HG03457 (cell line): Measurements from ENCODE around the gene IL17C.

Source experiments
- ATAC-seq: cut with Tn5 transposase; IDR thresholded peaks from one replicate; pipeline ENCODE4 v1.9.1; 2021; ENCODE audit warnings: moderate number of reproducible peaks; ENCODE audit not compliant: unreplicated experiment

Gene IL17C

GRCh38 chr16:88643644-88643932 lies 5.2 kb downstream of the IL17C start:
- ATAC-seq: no peak

- ATAC-seq: no peak
These were observed 7.1 kb downstream of the IL17C start for GRCh38 chr16:88645455-88645854.

DNA sequence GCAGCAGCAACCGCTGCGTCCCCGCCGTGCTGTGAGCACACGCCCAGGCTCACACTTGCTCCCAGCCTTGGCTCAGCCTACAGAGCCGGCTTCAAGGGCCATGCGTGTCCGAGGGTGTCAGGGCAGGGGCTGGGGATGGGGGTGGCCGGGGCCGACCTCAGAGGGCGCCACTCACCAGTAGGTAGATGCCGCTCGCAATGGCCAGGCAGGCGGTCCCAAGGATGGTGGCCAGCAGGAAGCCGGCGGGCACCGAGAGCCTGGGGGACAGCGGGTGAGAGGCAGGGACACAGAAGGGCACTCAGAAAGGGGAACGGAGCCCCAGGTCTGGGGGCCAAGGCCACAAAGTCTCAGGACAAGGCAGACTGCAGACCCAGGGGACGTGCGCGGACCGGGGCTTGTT lies 7.6 kb downstream of the IL17C start:
- ATAC-seq: no peak

GRCh38 chr16:88646345-88647034 lies 8.1 kb downstream of the IL17C start:
- ATAC-seq: no peak

DNA sequence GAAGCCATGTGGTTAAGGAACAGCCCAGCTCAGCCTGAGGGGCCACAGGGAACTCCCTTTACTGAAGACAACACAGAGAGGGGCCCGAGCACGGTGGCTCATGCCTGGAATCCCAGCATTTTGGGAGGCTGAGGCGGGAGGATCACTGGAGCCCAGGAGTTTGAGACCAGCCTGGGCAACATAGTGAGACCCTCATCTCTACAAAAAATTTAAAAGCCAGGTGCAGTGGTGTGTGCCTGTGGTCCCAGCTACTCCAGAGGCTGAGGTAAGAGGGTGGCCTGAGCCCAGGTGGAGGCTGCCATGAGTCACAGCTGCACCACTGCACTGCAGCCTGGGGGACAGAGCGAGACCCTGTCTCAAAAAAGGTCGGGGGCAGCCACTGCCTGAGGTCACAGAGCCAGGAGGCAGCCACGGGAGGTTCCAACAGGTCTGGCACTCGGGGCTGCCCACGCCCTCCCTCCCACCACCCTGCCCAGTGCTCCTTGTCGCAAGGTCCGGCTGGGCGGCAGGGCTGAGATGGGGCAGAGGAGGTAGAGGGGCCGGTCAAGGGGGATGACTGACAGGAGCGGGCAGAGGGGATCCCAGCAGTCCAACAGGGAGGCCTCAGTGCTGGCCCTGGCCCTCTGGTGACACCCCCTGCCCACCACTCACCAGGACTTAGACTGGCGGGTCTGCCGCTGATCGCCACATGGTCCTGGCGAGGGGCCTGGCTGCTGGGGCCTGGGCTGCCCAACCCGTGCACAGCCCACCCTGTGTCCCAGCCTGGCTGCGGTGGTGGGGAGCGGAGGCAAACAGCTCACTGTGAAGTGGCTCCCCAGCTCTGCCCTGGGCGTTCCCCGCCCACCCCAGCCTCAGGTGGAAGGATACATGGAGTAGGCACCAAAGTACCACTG lies 9.1 kb downstream of the IL17C start:
- no peak for ATAC-seq

GRCh38 chr16:88649195-88649923 lies 11.0 kb downstream of the IL17C start:
- no peak for ATAC-seq

GRCh38 chr16:88649924-88650748 lies 11.8 kb downstream of the IL17C start:
- peak; percentile 3 for ATAC-seq

GRCh38 chr16:88650749-88651275 lies 12.4 kb downstream of the IL17C start, which contains the start of gene CYBA:
TSS of gene CYBA (minus strand) at chr16:88651053. CDS start at chr16:88651013, 40 bp downstream.
- peak; percentile 37 for ATAC-seq

DNA sequence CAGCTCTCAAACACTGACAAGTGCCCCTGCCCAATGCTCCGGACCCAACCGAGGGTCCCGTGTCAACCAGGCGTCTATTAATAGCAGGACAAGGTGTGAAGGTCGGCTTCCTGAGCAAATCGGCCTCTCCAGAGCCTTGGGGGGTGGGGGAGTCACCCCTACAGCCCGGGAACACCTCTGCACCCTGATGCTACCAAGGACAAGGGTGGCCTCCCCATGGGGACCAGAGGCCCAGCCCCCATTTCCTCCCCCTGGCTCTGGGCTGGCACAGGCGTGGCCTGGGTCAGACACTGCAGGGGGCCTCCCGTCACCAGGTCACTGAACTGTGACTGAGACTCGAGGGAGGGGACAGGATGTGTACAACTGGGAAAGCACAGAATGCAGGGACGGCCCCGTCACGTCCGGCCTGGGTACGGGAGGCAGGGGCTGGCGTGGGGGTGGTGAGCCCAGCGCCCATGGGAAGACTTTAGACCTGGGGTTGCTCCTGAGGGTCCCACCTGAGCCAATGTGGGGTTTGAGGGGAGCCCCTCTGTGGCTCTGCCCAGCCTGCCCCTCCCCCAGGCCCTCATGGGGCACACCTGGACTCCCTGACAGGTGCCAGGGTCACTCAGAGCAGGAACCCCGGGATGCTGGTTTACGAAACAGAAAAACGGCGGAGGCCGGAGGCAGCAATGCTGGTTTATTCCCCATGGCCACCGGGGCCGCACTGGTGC lies 13.1 kb downstream of the IL17C start:
- ATAC-seq: peak; percentile 54

DNA sequence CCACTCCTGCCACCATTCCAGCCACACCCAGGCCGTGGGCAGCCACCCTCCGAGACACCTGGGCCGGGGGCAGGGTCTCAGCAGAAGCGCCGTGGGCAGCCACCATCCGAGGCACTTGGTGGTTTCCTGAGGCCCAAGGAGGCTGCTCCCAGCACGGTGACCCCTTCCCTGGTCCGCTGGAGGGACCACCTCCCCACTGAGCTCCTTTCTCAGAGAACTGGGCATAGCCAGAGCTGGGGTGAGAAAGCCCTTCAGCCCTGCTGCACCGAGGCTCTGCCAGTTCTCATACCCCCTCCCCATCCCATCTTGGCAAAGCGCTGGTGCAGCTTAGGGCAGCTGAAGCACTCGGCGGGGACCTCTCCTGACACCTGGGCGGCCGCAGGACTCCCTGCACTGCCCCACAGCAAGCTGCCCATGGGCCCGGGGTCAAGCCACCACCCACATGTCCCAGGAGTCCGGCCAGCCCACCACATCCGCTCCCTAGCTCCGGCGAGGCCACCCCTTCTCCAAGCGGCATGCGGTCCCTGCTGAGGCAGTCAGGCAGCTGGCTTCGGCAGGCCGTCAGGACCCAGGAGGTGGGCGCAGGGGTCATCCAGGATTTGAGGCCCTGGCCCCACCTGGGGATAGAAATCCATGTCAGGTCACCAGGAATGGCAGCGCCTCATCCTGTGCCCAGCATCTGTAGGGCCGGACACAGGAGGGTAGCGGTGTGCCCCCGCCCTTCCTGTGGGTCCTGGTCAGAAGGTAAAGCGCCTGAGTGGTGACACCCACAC lies 13.8 kb downstream of the IL17C start:
- peak; percentile 6 for ATAC-seq

GRCh38 chr16:88652762-88653063 lies 14.3 kb downstream of the IL17C start:
- no peak for ATAC-seq

DNA sequence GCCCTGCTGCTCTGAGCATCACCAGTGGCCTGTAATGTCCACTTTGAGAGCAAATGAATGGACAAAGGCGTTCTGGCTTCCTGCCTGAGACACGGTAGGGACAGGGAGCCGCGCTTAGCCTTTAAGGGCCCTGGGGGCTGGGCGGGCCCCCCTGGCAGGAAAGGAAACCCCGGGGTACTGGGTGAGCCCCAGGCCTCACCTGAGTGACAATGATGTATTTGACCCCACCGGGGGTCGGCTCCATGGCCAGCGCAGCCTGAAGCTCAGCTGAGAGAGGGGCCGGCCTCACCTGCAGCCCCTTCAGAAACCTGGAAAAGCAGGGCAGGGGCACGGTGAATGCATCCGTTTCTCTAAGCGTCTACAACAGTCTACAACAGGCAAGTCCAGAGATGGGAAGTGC lies 14.7 kb downstream of the IL17C start:
- ATAC-seq: no peak

DNA sequence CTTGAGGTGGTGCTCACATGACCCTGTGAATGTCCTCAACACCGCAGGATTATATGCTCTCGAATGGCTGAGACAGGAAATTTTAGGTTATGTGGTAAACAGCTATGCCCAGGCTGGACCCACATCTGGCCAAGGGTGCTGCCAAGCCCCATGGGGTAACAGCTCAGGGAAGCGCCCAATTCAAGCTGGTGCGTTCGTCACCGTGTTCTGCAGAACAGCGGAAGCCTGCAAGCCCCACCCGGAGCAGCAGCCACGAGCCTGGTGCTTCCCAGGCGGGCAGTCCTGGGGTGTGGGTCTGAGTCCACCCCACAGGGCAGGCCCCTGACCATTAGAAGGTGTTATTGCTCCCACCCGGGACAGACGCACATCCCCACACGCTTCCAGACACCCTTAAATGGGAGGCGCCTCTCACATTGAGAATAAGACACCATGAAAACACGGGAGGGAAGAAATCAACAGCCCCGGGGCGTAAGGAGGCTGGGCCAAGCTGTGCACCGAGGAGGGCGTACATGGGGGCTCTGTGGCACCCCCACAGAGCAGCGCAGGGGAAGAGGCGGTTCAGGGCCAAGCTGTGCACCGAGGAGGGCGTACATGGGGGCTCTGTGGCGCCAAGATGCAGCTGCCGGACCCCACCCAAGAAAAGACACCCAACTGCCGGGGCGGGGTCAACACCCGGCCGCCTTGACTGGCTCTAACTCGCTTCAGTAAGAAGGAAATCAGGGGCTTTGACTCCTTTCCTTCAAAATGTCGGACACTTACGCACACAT lies 15.4 kb downstream of the IL17C start:
- ATAC-seq: no peak

GRCh38 chr16:88654363-88655052 lies 16.1 kb downstream of the IL17C start:
- no peak for ATAC-seq

DNA sequence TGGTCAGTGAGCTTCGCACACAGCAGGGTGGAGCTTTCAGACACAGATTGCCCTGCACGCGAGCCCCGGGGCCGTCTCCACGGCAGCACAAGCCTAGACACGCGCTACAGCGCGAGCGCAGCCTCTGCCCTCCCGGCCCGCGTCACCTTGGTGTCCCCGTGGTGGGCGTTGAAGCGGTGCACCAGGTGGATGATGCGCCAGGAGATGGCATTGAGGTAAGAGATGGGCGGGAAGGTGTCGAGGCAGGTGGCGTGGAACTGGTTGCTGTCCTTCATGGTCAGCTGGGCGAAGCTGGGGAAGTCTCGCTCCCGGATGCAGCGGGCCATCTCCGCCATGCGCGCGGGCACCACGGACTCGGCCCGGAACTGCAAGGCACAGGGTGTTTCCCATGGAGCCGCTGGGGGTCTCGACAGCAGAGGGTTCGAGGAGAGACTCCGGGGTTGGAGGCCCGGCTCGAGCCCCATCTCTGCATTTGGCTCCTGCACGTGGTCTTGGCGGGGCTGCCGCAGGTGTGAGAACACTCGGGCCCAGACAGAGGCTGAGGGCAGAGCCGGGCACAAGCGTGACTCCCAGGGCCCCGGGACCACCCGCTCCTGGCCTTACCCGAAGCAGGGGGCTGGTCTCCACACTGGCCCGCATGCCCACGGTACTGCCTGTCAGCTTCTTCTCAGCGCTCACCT lies 16.8 kb downstream of the IL17C start:
- no peak for ATAC-seq

DNA sequence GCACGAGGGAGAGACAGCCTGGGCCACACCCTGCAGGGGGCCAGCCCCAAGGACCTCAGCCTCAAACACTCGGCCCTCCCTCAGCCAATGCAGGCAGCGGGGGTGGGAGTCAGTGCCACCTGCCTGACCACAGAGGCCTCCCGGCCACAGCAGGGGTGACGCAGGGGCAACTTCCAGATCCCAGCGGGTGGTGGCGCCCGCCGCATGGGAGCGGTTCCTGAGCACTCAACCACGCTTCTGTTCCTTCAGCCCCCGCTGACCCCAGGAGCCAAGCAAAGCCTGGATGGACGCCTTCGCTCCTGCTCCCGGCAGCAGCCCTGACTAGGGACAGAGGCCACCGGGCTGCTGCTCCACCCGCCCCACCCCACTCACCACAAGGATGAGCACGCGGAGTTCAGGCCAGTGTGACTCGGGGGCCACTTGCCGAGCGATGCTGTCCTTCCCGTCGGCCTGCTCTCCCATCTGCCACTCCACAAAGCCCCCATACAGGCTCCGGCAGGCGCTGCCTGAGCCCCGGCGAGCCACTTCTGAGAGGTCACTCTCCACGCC lies 17.4 kb downstream of the IL17C start:
- no peak for ATAC-seq

DNA sequence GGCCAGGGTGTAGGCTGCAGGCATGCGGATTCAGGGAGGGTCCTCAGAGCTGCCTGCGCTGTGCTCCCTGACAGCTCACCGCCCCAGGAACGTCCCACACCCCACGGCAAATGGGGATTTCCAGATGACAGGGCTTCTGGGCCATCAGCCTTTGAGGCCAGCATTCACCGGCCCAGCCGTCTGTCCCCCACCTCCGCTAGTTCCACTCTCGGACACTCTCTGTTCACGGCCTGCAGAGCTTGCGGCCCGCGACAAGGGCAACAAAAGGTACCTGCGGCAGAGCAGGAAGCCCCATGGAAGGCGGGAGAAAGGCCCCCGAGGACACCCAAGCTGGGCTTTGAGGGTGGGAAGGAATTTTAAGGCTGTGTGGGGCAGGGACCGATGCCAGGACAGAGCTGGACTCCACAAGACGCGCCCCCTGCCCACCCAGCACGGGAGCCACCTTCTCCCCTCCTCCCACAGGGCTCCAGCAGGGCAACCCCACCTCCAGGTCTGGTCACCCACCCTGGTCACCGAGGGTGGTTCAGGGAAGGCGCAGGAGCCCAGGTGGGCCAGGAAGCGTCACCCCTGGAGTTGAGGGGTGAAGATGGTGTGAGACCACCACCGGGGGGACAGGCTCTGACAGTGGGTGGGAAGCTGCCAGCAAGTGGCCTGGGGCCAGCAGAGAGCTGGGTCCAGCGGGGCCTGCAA lies 18.1 kb downstream of the IL17C start:
- ATAC-seq: no peak
